ENCODE measurements around the gene HSPD1.

GRCh38 chr2:197516393-197516761, 16.7 kb upstream of the HSPD1 start:
- TF ChIP-seq CTCF (IDR thresholded peaks at IDR 0.05) (no peak), EP300 (IDR thresholded peaks at IDR 0.05) (no peak), POLR2AphosphoS5 (IDR thresholded peaks at IDR 0.05) (no peak)

All from gastroesophageal sphincter (tissue), 3 donors.